ENCODE data around the gene BLOC1S3.

Gene BLOC1S3

DNA sequence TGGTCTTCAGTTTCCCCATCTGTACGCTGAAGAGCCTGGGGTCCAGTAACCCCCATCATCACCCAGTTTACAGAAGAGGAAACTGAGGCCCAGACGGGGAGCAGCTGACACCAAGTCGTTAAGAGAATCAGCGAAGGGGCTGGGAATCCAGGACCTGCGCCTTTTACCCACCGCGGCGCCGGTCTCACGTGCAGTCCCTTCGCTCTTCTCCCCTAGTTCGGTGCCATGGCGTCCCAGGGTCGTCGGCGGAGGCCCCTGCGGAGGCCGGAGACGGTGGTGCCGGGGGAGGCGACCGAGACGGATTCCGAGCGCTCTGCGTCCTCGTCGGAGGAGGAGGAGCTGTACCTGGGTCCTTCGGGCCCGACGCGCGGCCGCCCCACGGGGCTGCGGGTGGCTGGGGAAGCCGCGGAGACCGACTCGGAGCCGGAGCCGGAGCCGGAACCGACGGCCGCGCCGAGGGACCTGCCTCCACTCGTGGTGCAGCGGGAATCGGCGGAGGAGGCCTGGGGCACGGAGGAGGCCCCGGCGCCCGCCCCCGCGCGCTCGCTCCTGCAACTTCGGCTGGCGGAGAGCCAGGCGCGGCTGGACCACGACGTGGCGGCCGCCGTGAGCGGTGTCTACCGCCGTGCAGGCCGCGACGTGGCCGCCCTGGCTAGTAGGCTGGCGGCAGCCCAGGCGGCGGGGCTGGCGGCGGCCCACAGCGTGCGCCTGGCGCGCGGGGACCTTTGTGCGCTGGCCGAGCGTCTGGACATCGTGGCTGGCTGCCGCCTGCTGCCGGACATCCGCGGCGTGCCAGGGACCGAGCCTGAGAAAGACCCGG, 698 bp downstream of the BLOC1S3 start:
- Histone ChIP-seq H3K4me3 (ENCODE audit: low read length) (peak overlapping the region; percentile 86), H3K36me3 (ENCODE audit: insufficient read depth, low read depth, low read length) (no peaks in the 10 kb centered on the region), H3K27me3 (ENCODE audit: insufficient read depth, low read length) (peaks cover 8% of the 10 kb centered on the region; the same call in 1 of the 2 replicates), H3K9me3 (ENCODE audit: insufficient read depth, low read depth, low read length) (no peaks in the 10 kb centered on the region), H3K4me1 (ENCODE audit: insufficient read depth, low read length) (no peaks in the 10 kb centered on the region), H3K27ac (ENCODE audit: low read length) (no peak overlapping the region), H3K9ac (ENCODE audit: low read depth, low read length) (peak overlapping the region; percentile 59; the same call in 1 of the 2 replicates)

DNA sequence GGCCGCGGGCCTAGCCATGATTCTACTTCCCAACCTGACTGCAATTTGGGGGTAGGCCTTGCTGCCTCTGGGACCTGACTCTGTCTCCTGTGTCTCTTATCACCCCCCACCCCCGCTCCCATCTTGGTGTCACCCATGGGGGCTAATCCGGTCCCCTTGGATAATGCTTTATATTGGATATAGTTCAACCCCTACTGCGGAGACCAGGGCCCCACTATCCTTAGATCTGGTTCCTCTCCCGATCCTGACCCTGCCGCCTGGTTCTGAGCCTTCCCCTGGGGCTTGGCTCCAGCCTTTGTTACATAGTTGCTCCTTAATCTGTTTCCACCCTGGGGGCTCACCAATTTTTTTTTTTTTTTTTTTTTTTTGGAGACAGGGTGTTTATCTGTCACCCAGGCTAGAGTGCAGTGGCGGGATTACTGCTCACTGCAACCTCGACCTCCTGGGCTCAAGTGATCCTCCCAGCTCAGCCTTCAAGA, 1.3 kb downstream of the BLOC1S3 start:
- peaks cover 8% of the 10 kb centered on the region; the same call in 1 of the 2 replicates for H3K27me3 ChIP-seq (ENCODE audit: insufficient read depth, low read length)
- no peak overlapping the region for H3K27ac ChIP-seq (ENCODE audit: low read length)

DNA sequence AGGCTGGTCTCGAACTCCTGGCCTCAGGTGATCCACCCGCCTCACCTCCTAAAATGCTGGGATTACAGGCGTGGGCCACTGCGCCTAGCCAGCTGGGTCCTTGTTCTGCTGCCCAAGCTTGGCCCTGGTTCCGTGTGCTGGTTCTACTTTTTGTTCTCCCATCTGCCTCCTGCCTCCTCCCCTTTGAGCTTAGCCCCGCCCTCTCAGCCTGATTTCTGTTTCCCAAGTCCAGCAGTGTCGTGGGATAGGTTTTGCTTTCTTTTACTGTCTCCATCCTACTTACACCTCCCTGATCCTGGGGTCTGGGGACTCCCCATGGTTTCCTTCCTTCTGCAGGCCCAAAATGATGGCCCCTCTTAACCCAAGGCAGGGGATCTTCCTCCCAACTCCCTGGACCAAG, 2.4 kb downstream of the BLOC1S3 start:
- Histone ChIP-seq H3K36me3 (ENCODE audit: insufficient read depth, low read depth, low read length) (no peaks in the 10 kb centered on the region), H3K4me3 (ENCODE audit: low read length) (no peak overlapping the region), H3K9ac (ENCODE audit: low read depth, low read length) (no peak overlapping the region), H3K27ac (ENCODE audit: low read length) (no peak overlapping the region), H3K9me3 (ENCODE audit: insufficient read depth, low read depth, low read length) (no peaks in the 10 kb centered on the region), H3K4me1 (ENCODE audit: insufficient read depth, low read length) (no peaks in the 10 kb centered on the region), H3K27me3 (ENCODE audit: insufficient read depth, low read length) (peaks cover 8% of the 10 kb centered on the region; the same call in 1 of the 2 replicates)

More for the DNA sequence above, 1.3 kb downstream of the BLOC1S3 start:
- H3K36me3 ChIP-seq (ENCODE audit: insufficient read depth, low read depth, low read length), result no peaks in the 10 kb centered on the region
- no peaks in the 10 kb centered on the region for H3K9me3 ChIP-seq (ENCODE audit: insufficient read depth, low read depth, low read length)
- H3K4me1 ChIP-seq (ENCODE audit: insufficient read depth, low read length), result no peaks in the 10 kb centered on the region
- peak overlapping the region; percentile 86 for H3K4me3 ChIP-seq (ENCODE audit: low read length)
- H3K9ac ChIP-seq (ENCODE audit: low read depth, low read length), result peak overlapping the region; percentile 59; the same call in 1 of the 2 replicates

DNA sequence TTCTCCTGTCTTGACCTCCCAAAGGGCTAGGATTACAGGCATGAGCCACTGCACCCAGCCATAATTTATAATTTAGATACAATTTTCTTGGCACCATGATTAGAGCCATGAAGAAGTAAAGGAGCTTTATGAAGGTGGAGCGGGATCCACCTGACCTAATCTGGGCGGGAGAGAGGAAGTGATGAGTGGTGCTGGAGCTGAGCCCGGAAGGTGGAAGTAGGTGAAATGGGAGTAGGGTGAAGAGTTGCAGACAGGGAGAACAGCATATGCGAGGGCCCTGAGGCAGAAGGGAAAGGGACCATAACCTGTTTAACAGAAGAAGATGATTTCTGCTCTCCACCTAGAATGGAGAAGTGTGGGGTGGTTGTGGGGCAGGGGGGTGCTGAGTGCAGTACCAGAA, 4.2 kb downstream of the BLOC1S3 start:
- H3K27ac ChIP-seq (ENCODE audit: low read length), result no peak overlapping the region
- no peaks in the 10 kb centered on the region for H3K4me1 ChIP-seq (ENCODE audit: insufficient read depth, low read length)
- no peaks in the 10 kb centered on the region for H3K9me3 ChIP-seq (ENCODE audit: insufficient read depth, low read depth, low read length)
- H3K9ac ChIP-seq (ENCODE audit: low read depth, low read length), result no peak overlapping the region
- no peaks in the 10 kb centered on the region for H3K36me3 ChIP-seq (ENCODE audit: insufficient read depth, low read depth, low read length)
- H3K27me3 ChIP-seq (ENCODE audit: insufficient read depth, low read length), result peaks cover 8% of the 10 kb centered on the region; the same call in 1 of the 2 replicates
- no peak overlapping the region for H3K4me3 ChIP-seq (ENCODE audit: low read length)

DNA sequence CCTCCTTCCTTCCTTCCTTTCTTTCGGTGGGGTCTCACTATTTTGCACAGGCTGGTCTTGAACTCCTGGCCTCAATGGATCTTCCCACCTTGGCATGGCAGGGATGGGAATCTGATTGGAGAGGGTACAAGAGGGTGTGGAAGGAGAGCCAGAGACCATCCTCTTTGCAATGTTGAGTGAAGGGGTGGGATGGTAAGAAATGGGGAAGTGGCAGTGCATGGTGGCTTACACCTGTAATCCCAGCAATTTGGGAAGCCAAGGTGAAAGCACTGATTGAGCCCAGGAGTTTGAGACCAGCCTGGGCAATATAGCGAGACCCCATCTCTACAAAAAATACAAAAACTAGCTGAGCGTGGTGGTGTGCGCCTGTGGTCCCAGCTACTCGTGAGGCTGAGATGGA, 5.5 kb downstream of the BLOC1S3 start:
- Histone ChIP-seq H3K27me3 (ENCODE audit: insufficient read depth, low read length) (peaks cover 8% of the 10 kb centered on the region; the same call in 1 of the 2 replicates), H3K36me3 (ENCODE audit: insufficient read depth, low read depth, low read length) (no peaks in the 10 kb centered on the region), H3K9ac (ENCODE audit: low read depth, low read length) (no peak overlapping the region), H3K4me3 (ENCODE audit: low read length) (no peak overlapping the region), H3K9me3 (ENCODE audit: insufficient read depth, low read depth, low read length) (no peaks in the 10 kb centered on the region), H3K4me1 (ENCODE audit: insufficient read depth, low read length) (no peaks in the 10 kb centered on the region), H3K27ac (ENCODE audit: low read length) (no peak overlapping the region)

- no peak overlapping the region for H3K27ac ChIP-seq (ENCODE audit: low read length)
- H3K4me1 ChIP-seq (ENCODE audit: insufficient read depth, low read length), result no peaks in the 10 kb centered on the region
- no peak overlapping the region for H3K4me3 ChIP-seq (ENCODE audit: low read length)
- no peak overlapping the region for H3K9ac ChIP-seq (ENCODE audit: low read depth, low read length)
- no peaks in the 10 kb centered on the region for H3K36me3 ChIP-seq (ENCODE audit: insufficient read depth, low read depth, low read length)
- H3K27me3 ChIP-seq (ENCODE audit: insufficient read depth, low read length), result no peaks in the 10 kb centered on the region
- H3K9me3 ChIP-seq (ENCODE audit: insufficient read depth, low read depth, low read length), result no peaks in the 10 kb centered on the region
Measured at GRCh38 chr19:45186509-45187334, 8.1 kb downstream of the BLOC1S3 start.

- Histone ChIP-seq H3K27me3 (ENCODE audit: insufficient read depth, low read length) (no peaks in the 10 kb centered on the region), H3K4me1 (ENCODE audit: insufficient read depth, low read length) (no peaks in the 10 kb centered on the region), H3K9ac (ENCODE audit: low read depth, low read length) (no peak overlapping the region), H3K9me3 (ENCODE audit: insufficient read depth, low read depth, low read length) (no peaks in the 10 kb centered on the region), H3K27ac (ENCODE audit: low read length) (no peak overlapping the region), H3K36me3 (ENCODE audit: insufficient read depth, low read depth, low read length) (no peaks in the 10 kb centered on the region), H3K4me3 (ENCODE audit: low read length) (no peak overlapping the region)
Measured at GRCh38 chr19:45187421-45188100, 9.0 kb downstream of the BLOC1S3 start.

DNA sequence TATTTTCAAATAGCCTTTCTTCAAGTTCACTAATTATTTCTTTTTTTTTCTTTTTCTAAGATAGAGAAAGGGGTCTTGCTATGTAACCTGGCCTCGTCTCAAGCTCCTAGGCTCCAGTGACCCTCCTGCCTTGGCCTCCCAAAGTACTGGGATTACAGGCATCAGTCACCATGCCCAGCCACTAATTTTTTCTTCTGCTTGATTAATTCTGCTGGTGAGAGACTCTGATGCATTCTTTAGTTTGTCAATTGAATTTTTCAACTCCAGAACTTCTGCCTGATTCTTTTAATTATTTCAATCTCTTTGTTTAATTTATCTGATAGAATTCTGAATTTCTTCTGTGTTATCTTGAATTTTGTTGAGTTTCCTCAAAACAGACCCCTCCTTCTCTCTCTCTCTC, 11.4 kb downstream of the BLOC1S3 start:
- Histone ChIP-seq H3K9ac (ENCODE audit: low read depth, low read length) (no peak overlapping the region), H3K4me1 (ENCODE audit: insufficient read depth, low read length) (no peaks in the 10 kb centered on the region), H3K4me3 (ENCODE audit: low read length) (no peak overlapping the region), H3K9me3 (ENCODE audit: insufficient read depth, low read depth, low read length) (no peaks in the 10 kb centered on the region), H3K27me3 (ENCODE audit: insufficient read depth, low read length) (no peaks in the 10 kb centered on the region), H3K36me3 (ENCODE audit: insufficient read depth, low read depth, low read length) (no peaks in the 10 kb centered on the region), H3K27ac (ENCODE audit: low read length) (no peak overlapping the region)

GRCh38 chr19:45191375-45191774, 12.8 kb downstream of the BLOC1S3 start:
- no peaks in the 10 kb centered on the region for H3K27me3 ChIP-seq (ENCODE audit: insufficient read depth, low read length)
- H3K4me1 ChIP-seq (ENCODE audit: insufficient read depth, low read length), result no peaks in the 10 kb centered on the region
- no peak overlapping the region for H3K27ac ChIP-seq (ENCODE audit: low read length)
- H3K4me3 ChIP-seq (ENCODE audit: low read length), result no peak overlapping the region
- H3K9ac ChIP-seq (ENCODE audit: low read depth, low read length), result no peak overlapping the region
- H3K36me3 ChIP-seq (ENCODE audit: insufficient read depth, low read depth, low read length), result no peaks in the 10 kb centered on the region
- no peaks in the 10 kb centered on the region for H3K9me3 ChIP-seq (ENCODE audit: insufficient read depth, low read depth, low read length)

DNA sequence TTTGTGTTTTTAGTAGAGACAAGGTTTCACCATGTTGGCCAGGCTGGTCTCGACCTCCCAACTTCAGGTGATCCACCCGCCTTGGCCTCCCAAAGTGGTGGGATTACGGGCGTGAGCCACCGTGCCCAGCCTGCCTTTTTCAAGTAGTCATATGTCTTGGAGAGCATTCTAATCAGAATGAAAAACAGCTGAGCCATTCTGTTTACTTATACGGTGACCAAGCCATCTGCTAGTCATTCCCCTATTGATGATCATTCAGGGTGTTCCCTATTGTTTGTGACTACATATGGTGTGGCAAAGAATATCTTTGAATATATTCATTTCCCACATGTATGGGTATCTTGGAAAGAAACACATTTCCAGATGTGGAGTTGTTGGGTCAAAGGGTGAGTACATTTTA, 17.2 kb downstream of the BLOC1S3 start:
- no peaks in the 10 kb centered on the region for H3K36me3 ChIP-seq (ENCODE audit: insufficient read depth, low read depth, low read length)
- H3K4me3 ChIP-seq (ENCODE audit: low read length), result no peak overlapping the region
- no peaks in the 10 kb centered on the region for H3K27me3 ChIP-seq (ENCODE audit: insufficient read depth, low read length)
- H3K4me1 ChIP-seq (ENCODE audit: insufficient read depth, low read length), result no peaks in the 10 kb centered on the region
- H3K9me3 ChIP-seq (ENCODE audit: insufficient read depth, low read depth, low read length), result no peaks in the 10 kb centered on the region
- H3K9ac ChIP-seq (ENCODE audit: low read depth, low read length), result no peak overlapping the region
- H3K27ac ChIP-seq (ENCODE audit: low read length), result no peak overlapping the region

DNA sequence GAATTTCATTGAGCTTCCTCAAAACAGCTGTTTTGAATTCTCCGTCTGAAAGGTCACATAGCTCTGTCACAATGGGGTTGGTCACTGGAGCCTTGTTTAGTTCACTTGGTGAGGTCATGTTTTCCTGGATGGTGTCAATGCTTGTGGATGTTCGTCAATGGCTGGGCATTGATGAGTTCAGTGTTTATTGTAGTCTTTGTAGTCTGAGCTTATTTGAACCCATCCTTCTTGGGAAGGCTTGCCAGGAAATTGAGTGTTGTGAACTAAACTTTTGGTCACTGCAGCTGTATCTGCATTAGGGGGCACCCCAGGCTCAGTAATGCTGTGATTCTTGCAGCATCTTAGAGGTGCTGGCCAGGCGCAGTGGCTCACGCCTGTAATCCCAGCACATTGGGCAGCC, 22.0 kb downstream of the BLOC1S3 start:
- H3K9ac ChIP-seq (ENCODE audit: low read depth, low read length), result no peak overlapping the region
- no peaks in the 10 kb centered on the region for H3K9me3 ChIP-seq (ENCODE audit: insufficient read depth, low read depth, low read length)
- H3K4me1 ChIP-seq (ENCODE audit: insufficient read depth, low read length), result no peaks in the 10 kb centered on the region
- H3K27me3 ChIP-seq (ENCODE audit: insufficient read depth, low read length), result no peaks in the 10 kb centered on the region
- H3K36me3 ChIP-seq (ENCODE audit: insufficient read depth, low read depth, low read length), result no peaks in the 10 kb centered on the region
- no peak overlapping the region for H3K4me3 ChIP-seq (ENCODE audit: low read length)
- no peak overlapping the region for H3K27ac ChIP-seq (ENCODE audit: low read length)
